ENCODE measurements around the gene TYROBP.
"Not testable (repeated sequence)": the region's sequence is repeated elsewhere in the genome, so short reads cannot be mapped to it uniquely, and the experiment has no call there.

Gene TYROBP

DNA sequence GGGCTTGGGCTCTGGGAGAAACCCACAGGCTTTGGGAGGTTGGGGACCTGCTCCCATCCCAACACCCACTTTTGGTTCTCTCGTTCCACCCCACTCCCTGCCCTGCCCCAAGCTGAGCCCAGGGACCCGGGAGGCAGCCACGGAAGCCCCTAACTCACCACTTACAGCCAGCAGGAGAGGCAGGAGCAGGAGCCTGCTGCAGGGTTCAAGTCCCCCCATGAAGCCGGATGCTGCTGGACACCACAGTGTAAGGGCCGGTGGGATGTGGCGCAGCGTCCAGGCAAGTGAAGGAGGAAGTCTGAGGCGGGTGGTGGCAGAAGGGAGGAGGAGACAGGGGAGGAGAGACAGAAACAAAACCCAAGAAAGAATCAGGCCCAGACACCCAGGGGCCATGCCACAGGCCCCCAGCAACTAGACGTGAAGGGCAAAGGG, at the start of gene TYROBP:
TSS of gene TYROBP (minus strand) at position 286 of the 432 bp plus-strand sequence. CDS start at position 219, 67 bp downstream.
- TF ChIP-seq, protein P1, sequence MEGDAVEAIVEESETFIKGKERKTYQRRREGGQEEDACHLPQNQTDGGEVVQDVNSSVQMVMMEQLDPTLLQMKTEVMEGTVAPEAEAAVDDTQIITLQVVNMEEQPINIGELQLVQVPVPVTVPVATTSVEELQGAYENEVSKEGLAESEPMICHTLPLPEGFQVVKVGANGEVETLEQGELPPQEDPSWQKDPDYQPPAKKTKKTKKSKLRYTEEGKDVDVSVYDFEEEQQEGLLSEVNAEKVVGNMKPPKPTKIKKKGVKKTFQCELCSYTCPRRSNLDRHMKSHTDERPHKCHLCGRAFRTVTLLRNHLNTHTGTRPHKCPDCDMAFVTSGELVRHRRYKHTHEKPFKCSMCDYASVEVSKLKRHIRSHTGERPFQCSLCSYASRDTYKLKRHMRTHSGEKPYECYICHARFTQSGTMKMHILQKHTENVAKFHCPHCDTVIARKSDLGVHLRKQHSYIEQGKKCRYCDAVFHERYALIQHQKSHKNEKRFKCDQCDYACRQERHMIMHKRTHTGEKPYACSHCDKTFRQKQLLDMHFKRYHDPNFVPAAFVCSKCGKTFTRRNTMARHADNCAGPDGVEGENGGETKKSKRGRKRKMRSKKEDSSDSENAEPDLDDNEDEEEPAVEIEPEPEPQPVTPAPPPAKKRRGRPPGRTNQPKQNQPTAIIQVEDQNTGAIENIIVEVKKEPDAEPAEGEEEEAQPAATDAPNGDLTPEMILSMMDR (IDR thresholded peaks at IDR 0.05; ENCODE audit: low read depth, low read length, missing control alignments): no peak
- DNase-seq: no peak
- Histone ChIP-seq H3K36me3 (replicated peaks) (no peaks in the 10 kb centered on the region), H3K27me3 (replicated peaks) (no peaks in the 10 kb centered on the region), H3K27ac (no peak within 1 kb of the TSS), H3K4me3 (ENCODE audit: low read depth, low read length) (no peak within 1 kb of the TSS)
- in situ Hi-C loops (cut with HindIII; ENCODE audit: low pct_ligation_motif_present, low sequenced_read_pairs): no loop called here

DNA sequence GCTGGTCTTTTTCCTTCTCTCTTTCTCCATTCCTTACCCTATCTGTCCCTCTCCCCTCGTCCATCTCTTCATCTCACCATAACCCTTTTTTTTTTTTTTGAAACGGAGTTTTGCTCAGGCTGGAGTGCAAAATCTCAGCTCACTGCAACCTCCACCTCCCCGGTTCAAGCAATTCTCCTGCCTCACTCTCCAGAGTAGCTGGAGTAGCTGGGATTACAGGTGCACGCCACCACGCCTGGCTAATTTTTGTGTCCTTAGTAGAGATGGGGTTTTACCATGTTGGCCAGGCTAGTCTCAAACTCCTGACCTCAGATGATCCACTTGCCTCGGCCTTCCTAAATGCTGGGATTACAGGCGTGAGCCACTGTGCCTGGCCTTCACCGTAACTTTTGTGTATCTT, 49.3 kb upstream of the TYROBP start:
- H3K4me3 ChIP-seq (ENCODE audit: low read depth, low read length); in situ Hi-C loops (cut with HindIII; ENCODE audit: low pct_ligation_motif_present, low sequenced_read_pairs); DNase-seq; H3K36me3 ChIP-seq (replicated peaks); H3K27ac ChIP-seq: not testable (repeated sequence)
- H3K27me3 ChIP-seq (replicated peaks): peaks cover 33% of the 10 kb centered on the region

DNA sequence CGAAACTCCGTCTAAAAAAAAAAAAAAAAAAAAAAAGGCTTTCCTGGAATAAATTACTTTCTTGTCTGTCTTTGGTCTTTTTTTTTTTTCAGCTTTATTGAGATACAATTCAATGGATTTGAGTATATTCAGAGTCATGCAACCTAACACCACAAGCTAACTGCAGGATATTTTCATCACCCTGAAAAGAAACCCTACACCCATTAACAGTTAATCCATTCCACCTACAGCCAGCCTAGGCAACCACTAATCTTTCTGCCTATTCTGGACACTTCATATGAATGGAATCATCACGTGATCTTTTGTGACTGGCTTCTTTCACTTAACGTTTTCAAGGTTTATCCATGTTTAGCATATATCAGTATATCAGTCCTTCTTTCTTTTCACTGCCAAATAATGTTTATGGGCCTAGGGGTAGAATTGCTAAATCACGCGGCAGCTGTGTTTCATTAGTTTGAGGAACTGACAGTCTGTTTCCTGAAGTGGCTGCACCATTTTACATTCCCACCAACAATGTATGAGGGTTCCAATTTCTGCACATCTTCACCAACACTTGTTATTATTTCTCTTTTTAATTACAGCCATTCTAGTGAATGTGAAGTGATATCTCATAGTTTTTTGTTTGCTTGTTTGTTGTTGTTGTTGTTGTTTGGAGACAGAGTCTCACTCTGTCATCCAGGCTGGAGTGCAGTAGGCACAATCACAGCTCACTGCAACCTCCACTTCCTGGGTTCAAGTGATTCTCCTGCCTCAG, 48.0 kb upstream of the TYROBP start:
- H3K4me3 ChIP-seq (ENCODE audit: low read depth, low read length): no peak overlapping the region
- TF ChIP-seq, protein P1 (IDR thresholded peaks at IDR 0.05; ENCODE audit: low read depth, low read length, missing control alignments): no peak
- no peaks in the 10 kb centered on the region for H3K36me3 ChIP-seq (replicated peaks)
- no peak for DNase-seq
- in situ Hi-C loops (cut with HindIII; ENCODE audit: low pct_ligation_motif_present, low sequenced_read_pairs): no loop called here
- H3K27ac ChIP-seq: no peak overlapping the region
- H3K27me3 ChIP-seq (replicated peaks): peaks cover 33% of the 10 kb centered on the region

DNA sequence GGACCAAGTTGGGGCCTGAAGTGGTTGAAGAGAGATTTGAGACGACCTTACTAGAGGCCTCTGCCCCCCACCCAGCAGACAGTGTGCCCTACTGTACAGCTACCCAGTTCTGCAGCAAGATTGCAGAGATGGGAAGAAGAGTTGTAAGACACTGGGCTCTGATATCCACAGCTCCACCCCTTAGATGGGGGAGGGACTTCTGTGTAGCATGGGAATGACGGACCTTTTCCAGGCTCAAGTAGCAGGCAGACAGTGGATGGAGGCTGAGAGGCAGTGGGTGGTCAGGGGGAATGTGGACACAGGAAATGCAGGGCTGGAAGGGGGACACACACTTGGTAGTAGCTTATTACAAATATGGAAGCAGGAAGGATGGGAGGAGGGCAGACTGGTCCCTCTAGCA, 41.0 kb upstream of the TYROBP start:
- in situ Hi-C loops (cut with HindIII; ENCODE audit: low pct_ligation_motif_present, low sequenced_read_pairs): no loop called here
- no peak for DNase-seq
- TF ChIP-seq, protein P1 (IDR thresholded peaks at IDR 0.05; ENCODE audit: low read depth, low read length, missing control alignments): no peak
- Histone ChIP-seq H3K36me3 (replicated peaks) (no peaks in the 10 kb centered on the region), H3K27me3 (replicated peaks) (no peaks in the 10 kb centered on the region), H3K27ac (no peak overlapping the region), H3K4me3 (ENCODE audit: low read depth, low read length) (no peak overlapping the region)

DNA sequence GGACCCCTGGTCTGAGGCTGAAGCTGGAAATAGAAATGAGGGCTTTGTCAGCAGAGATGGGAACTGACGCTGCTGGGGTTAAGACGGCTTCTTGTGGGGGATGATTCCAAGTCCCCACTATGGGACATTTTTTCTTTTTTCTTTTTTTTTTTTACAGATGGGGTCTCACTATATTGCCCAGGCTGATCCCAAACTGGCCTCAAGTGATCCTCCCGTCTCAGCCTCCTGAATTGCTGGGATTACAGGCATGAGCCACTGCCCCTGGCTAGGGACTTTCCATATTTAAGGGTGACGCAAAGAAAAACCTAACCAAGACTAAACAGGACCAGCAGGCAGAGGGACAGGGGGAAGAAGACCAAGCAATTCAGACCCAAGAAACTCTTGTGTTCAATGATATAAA, 38.1 kb upstream of the TYROBP start:
- in situ Hi-C loops (cut with HindIII; ENCODE audit: low pct_ligation_motif_present, low sequenced_read_pairs): no loop called here
- DNase-seq: no peak

DNA sequence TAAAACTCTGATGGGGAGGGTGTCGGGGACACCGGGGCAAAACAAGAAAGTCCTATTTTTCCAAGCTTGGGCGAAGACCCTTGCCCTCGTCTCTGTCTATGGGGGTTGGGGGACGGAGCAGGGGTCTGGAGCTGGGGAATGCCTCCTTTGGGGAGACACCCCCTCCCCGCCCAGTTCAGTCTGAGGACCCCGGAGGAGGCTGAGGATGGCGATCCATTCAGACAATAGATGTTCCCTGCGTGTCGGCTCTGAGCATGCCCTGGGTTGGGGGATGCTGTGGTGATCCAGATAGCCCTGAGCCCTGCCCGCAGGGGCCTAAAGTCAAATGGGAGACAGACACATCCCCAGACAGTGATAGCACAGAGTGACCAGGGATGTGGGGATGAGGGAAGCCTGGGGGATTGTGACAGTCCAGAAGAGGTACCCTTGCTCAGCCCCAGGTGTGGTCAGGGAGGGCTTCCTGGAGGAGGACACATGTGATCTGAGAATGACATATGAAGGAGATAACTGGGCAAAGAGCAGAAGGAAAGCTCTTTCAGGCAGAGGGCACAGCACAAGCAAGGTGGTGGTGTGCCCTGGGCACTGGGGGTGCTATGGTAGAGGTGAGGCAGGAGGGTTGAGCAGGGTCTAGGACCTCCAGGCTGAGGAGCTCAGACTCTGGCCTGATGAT, 37.2 kb upstream of the TYROBP start:
- in situ Hi-C loops (cut with HindIII; ENCODE audit: low pct_ligation_motif_present, low sequenced_read_pairs): no loop called here
- H3K27me3 ChIP-seq (replicated peaks): no peaks in the 10 kb centered on the region
- TF ChIP-seq, protein P1 (IDR thresholded peaks at IDR 0.05; ENCODE audit: low read depth, low read length, missing control alignments): no peak
- no peak overlapping the region for H3K4me3 ChIP-seq (ENCODE audit: low read depth, low read length)
- no peak for DNase-seq
- no peak overlapping the region for H3K27ac ChIP-seq
- H3K36me3 ChIP-seq (replicated peaks): no peaks in the 10 kb centered on the region

More for the DNA sequence above, 38.1 kb upstream of the TYROBP start:
- Histone ChIP-seq H3K36me3 (replicated peaks) (no peaks in the 10 kb centered on the region), H3K27me3 (replicated peaks) (no peaks in the 10 kb centered on the region), H3K27ac (no peak overlapping the region), H3K4me3 (ENCODE audit: low read depth, low read length) (no peak overlapping the region)
- TF ChIP-seq, protein P1 (IDR thresholded peaks at IDR 0.05; ENCODE audit: low read depth, low read length, missing control alignments): no peak

Measured in brain microvascular endothelial cell (primary cell).